Muscle of arm (tissue), 12 donors: ENCODE measurements around the gene SENP2. TPM values are rescaled to one million over a fixed set of nuclear protein-coding genes. Genes with fewer than 3 reads are reported as not detected.

Experiments used
- DNase-seq: peaks from one replicate; pipeline ENCODE4 v3.0.0-alpha.2; 2013
- polyA plus RNA-seq, 12 donors: library from polyadenylated mRNA; unstranded; fragments of 120-200 nt; gene quantifications; one replicate each; pipeline ENCODE4 v1.2.1, GENCODE V29; 2013; ENCODE audit not compliant: insufficient read length in 12 of 12

The SENP2 gene
- polyA plus RNA-seq, 12 donors: 23.7 to 56.5 (median 37.4) TPM; not detected in 1

GRCh38 chr3:185677146-185677829, 91.2 kb downstream of the SENP2 start:
- DNase-seq: peak; percentile 66

- no peak for DNase-seq
Observed at GRCh38 chr3:185678027-185678426, 91.9 kb downstream of the SENP2 start.

- no peak for DNase-seq
Observed at GRCh38 chr3:185680231-185680630, 94.1 kb downstream of the SENP2 start.

Other genes with a start within 250 kb of the SENP2 start
- 10 to 100 TPM in 11 of 12 donors, not detected in 1; 10.9 to 51.2 (median 19.2) TPM for gene MAP3K13, start 223.2 kb upstream of the SENP2 start, polyA plus RNA-seq
- 10 to 100 TPM in 11 of 12 donors, not detected in 1; 15.7 to 26.7 (median 18.5) TPM for gene TMEM41A, start 87.3 kb upstream of the SENP2 start, polyA plus RNA-seq
- 10 to 100 TPM in 1 of 12 donors, 1 to 10 TPM in 3, under 1 TPM in 7, not detected in 1; 0.10 to 11.9 (median 0.36) TPM for gene LIPH, start 33.7 kb upstream of the SENP2 start, polyA plus RNA-seq
- gene IGF2BP2, start 238.7 kb downstream of the SENP2 start, polyA plus RNA-seq: 100 to 1,000 TPM in 2 of 12 donors, 10 to 100 TPM in 10; 38.5 to 153 (median 49.6) TPM